Measurements from ENCODE around the gene MAP4K4. TPM values are rescaled to one million over a fixed set of nuclear protein-coding genes. Genes with fewer than 3 reads are reported as not detected.

The MAP4K4 gene
- total and polyA plus RNA-seq, 2 of the 13 experiments (the other 11 are each of a cell fraction or from before 2014, with no cell fraction given): 105 to 264 TPM

- TF ChIP-seq ZFP62 (CRISPR knock-in tag; IDR thresholded peaks at IDR 0.05): no peak
- TF ChIP-seq PAWR (CRISPR knock-in tag; IDR thresholded peaks at IDR 0.05; ENCODE audit: borderline replicate concordance): no peak
- TF ChIP-seq NCOR1 (IDR thresholded peaks at IDR 0.05; ENCODE audit: borderline replicate concordance, low read length): peak; percentile 32; the same call in 1 of the 2 replicates
- peak; percentile 60; the same call in 1 of the 2 replicates for TF ChIP-seq RXRB (CRISPR knock-in tag; IDR thresholded peaks at IDR 0.05; ENCODE audit: borderline replicate concordance)
- peak; percentile 86; the same call in 1 of the 2 replicates for TF ChIP-seq ZNF609 (CRISPR knock-in tag; IDR thresholded peaks at IDR 0.05; ENCODE audit: borderline replicate concordance)
- no peak for TF ChIP-seq ZUFSP (CRISPR knock-in tag; IDR thresholded peaks at IDR 0.05; ENCODE audit: borderline replicate concordance)
- no peak for TF ChIP-seq ATM (IDR thresholded peaks at IDR 0.05; ENCODE audit: borderline replicate concordance)
- no peak for TF ChIP-seq ELF4 (CRISPR knock-in tag; IDR thresholded peaks at IDR 0.05; ENCODE audit: borderline replicate concordance)
- peak; percentile 17; the same call in 1 of the 2 replicates for TF ChIP-seq KAT7 (CRISPR knock-in tag; IDR thresholded peaks at IDR 0.05; ENCODE audit: borderline replicate concordance)
- no peak for TF ChIP-seq ZNF615 (CRISPR knock-in tag; IDR thresholded peaks at IDR 0.05; ENCODE audit: borderline replicate concordance)
- TF ChIP-seq ZNF205 (CRISPR knock-in tag; IDR thresholded peaks at IDR 0.05): no peak
- TF ChIP-seq ZNF746 (CRISPR knock-in tag; IDR thresholded peaks at IDR 0.05): no peak
- TF ChIP-seq ZNF678 (CRISPR knock-in tag; IDR thresholded peaks at IDR 0.05): no peak
- peak; percentile 69 for TF ChIP-seq FOXA3 (CRISPR knock-in tag; IDR thresholded peaks at IDR 0.05)
- peak; percentile 74; the same call in 1 of the 2 replicates for TF ChIP-seq ARID4A (CRISPR knock-in tag; IDR thresholded peaks at IDR 0.05; ENCODE audit: borderline replicate concordance)
- TF ChIP-seq NR2F2 (IDR thresholded peaks at IDR 0.05; ENCODE audit: borderline replicate concordance, low read depth): peak; percentile 79; the same call in 1 of the 2 replicates
Observed at GRCh38 chr2:101766871-101767739, 69.6 kb downstream of the MAP4K4 start (continued).
